ENCODE data around the gene MPP4. TPM values are rescaled to one million over a fixed set of nuclear protein-coding genes. Genes with fewer than 3 reads are reported as not detected.

MPP4 gene
- total and polyA plus RNA-seq, 4 donors = 0.02 to 0.25 (median 0.07) TPM; not detected in 1

DNA sequence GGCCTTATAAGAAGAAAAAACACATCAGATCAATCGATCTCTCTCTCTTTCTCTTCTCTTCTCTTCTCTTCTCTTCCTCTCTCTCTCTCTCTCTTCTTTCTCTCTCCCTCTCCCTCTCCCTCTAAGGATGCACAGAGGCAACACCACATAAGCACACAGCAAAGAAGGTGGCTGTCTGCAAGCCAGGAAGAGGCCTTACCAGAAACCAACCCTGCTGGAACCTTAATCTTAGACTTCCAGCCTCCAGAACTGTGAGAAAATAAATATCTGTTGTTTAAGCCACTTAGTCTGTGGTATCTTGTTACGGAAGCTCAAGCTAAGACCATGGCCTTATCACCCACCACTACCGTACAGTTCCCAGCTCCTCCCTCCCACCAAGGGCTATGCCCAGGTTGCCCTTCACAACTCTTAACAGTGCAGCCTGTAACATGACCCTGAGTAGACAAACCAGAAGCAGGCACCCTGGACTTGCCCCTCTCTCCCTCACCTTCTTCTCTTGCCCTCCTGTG is 30.0 kb downstream of the MPP4 start:
- no peaks in the 10 kb centered on the region for H3K9me3 ChIP-seq (ENCODE audit: control insufficient read depth in 4 of 4, low read length in 3 of 4)
- H3K4me1 ChIP-seq (ENCODE audit: control insufficient read depth in 4 of 4, insufficient read depth in 4 of 4, low read length in 3 of 4) = no peaks in the 10 kb centered on the region
- no peaks in the 10 kb centered on the region for H3K36me3 ChIP-seq (ENCODE audit: control insufficient read depth in 4 of 4, insufficient read depth in 3 of 4, low read depth in 1 of 4, low read length in 3 of 4)
- H3K27me3 ChIP-seq (ENCODE audit: control insufficient read depth in 4 of 4, insufficient read depth in 4 of 4, low read length in 3 of 4) = no peaks in the 10 kb centered on the region
- DNase-seq (ENCODE audit: low spot score) = no peak
- 86% methylated on average over 3 of the region's 3 CpGs for WGBS
- H3K4me3 ChIP-seq (ENCODE audit: low read depth in 1 of 3, low read length in 3 of 3) = no peak overlapping the region
- no peak overlapping the region for H3K27ac ChIP-seq (ENCODE audit: low read depth in 1 of 2, low read length in 2 of 2)
- H3K9ac ChIP-seq (ENCODE audit: low read depth in 1 of 2, low read length in 2 of 2) = no peak overlapping the region
- TF ChIP-seq, protein P1, sequence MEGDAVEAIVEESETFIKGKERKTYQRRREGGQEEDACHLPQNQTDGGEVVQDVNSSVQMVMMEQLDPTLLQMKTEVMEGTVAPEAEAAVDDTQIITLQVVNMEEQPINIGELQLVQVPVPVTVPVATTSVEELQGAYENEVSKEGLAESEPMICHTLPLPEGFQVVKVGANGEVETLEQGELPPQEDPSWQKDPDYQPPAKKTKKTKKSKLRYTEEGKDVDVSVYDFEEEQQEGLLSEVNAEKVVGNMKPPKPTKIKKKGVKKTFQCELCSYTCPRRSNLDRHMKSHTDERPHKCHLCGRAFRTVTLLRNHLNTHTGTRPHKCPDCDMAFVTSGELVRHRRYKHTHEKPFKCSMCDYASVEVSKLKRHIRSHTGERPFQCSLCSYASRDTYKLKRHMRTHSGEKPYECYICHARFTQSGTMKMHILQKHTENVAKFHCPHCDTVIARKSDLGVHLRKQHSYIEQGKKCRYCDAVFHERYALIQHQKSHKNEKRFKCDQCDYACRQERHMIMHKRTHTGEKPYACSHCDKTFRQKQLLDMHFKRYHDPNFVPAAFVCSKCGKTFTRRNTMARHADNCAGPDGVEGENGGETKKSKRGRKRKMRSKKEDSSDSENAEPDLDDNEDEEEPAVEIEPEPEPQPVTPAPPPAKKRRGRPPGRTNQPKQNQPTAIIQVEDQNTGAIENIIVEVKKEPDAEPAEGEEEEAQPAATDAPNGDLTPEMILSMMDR (IDR thresholded peaks at IDR 0.05; ENCODE audit: low read depth, low read length, missing input control) = no peak
- no peak for TF ChIP-seq JUND (IDR thresholded peaks at IDR 0.05)

DNA sequence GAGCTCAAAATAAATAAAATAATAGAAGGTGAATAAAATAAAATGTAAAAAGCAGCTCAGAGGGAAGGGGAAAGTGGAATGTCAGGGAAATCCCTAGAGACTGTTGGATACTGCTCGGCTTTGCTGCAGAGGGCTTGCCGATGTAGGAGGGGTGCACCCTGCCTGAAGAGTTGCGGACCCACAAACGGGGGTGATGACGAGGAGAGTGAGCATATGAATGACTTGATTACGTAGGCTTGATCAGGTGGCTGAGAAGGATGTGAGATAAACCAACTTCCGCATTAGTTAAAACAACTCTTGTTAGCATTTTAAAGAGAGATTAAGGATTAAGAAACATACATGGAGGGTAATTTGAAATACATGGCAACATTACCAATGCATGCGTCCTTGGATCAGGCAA is 34.1 kb downstream of the MPP4 start:
- TF ChIP-seq GABPA (IDR thresholded peaks at IDR 0.05 in 1 of 2, conservative IDR thresholded peaks at IDR 0.05 in 1 of 2) = no peak
- TF ChIP-seq, protein P2, sequence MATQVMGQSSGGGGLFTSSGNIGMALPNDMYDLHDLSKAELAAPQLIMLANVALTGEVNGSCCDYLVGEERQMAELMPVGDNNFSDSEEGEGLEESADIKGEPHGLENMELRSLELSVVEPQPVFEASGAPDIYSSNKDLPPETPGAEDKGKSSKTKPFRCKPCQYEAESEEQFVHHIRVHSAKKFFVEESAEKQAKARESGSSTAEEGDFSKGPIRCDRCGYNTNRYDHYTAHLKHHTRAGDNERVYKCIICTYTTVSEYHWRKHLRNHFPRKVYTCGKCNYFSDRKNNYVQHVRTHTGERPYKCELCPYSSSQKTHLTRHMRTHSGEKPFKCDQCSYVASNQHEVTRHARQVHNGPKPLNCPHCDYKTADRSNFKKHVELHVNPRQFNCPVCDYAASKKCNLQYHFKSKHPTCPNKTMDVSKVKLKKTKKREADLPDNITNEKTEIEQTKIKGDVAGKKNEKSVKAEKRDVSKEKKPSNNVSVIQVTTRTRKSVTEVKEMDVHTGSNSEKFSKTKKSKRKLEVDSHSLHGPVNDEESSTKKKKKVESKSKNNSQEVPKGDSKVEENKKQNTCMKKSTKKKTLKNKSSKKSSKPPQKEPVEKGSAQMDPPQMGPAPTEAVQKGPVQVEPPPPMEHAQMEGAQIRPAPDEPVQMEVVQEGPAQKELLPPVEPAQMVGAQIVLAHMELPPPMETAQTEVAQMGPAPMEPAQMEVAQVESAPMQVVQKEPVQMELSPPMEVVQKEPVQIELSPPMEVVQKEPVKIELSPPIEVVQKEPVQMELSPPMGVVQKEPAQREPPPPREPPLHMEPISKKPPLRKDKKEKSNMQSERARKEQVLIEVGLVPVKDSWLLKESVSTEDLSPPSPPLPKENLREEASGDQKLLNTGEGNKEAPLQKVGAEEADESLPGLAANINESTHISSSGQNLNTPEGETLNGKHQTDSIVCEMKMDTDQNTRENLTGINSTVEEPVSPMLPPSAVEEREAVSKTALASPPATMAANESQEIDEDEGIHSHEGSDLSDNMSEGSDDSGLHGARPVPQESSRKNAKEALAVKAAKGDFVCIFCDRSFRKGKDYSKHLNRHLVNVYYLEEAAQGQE (IDR thresholded peaks at IDR 0.05) = no peak
- TF ChIP-seq YY1 (IDR thresholded peaks at IDR 0.05) = no peak
- TF ChIP-seq NR2F2 (IDR thresholded peaks at IDR 0.05) = no peak
- no peak for TF ChIP-seq HNF4G (IDR thresholded peaks at IDR 0.05)
- TF ChIP-seq FOXA1 (IDR thresholded peaks at IDR 0.05) = no peak
- TF ChIP-seq RXRA (IDR thresholded peaks at IDR 0.05) = no peak
- TF ChIP-seq, protein P1 (IDR thresholded peaks at IDR 0.05; ENCODE audit: low read depth, low read length, missing input control) = no peak
- TF ChIP-seq HNF4A (conservative IDR thresholded peaks at IDR 0.05) = no peak
- TF ChIP-seq SP1 (IDR thresholded peaks at IDR 0.05) = no peak
- TF ChIP-seq, protein P3, sequence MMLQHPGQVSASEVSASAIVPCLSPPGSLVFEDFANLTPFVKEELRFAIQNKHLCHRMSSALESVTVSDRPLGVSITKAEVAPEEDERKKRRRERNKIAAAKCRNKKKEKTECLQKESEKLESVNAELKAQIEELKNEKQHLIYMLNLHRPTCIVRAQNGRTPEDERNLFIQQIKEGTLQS (IDR thresholded peaks at IDR 0.05) = no peak
- TF ChIP-seq EGR1 (IDR thresholded peaks at IDR 0.05; ENCODE audit: low read depth in 2 of 2) = no peak
- no peak for TF ChIP-seq TAF1 (conservative IDR thresholded peaks at IDR 0.05)
- TF ChIP-seq JUND (IDR thresholded peaks at IDR 0.05) = no peak
- TF ChIP-seq RAD21 (IDR thresholded peaks at IDR 0.05) = no peak
- Histone ChIP-seq H3K4me1 (ENCODE audit: control insufficient read depth in 4 of 4, insufficient read depth in 4 of 4, low read length in 3 of 4) (no peaks in the 10 kb centered on the region), H3K4me3 (ENCODE audit: low read depth in 1 of 3, low read length in 3 of 3) (no peak overlapping the region), H3K27me3 (ENCODE audit: control insufficient read depth in 4 of 4, insufficient read depth in 4 of 4, low read length in 3 of 4) (no peaks in the 10 kb centered on the region), H3K9ac (ENCODE audit: low read depth in 1 of 2, low read length in 2 of 2) (no peak overlapping the region), H3K27ac (ENCODE audit: low read depth in 1 of 2, low read length in 2 of 2) (no peak overlapping the region), H3K36me3 (ENCODE audit: control insufficient read depth in 4 of 4, insufficient read depth in 3 of 4, low read depth in 1 of 4, low read length in 3 of 4) (no peaks in the 10 kb centered on the region), H3K9me3 (ENCODE audit: control insufficient read depth in 4 of 4, low read length in 3 of 4) (no peaks in the 10 kb centered on the region)
- 78% methylated on average over 8 of the region's 8 CpGs for WGBS
- no peak for DNase-seq (ENCODE audit: low spot score)

Measured in liver (tissue), 9 donors.